Endodermal cell (in vitro differentiated cells): Measurements from ENCODE around the gene BACE1-AS. TPM values are rescaled to one million over a fixed set of nuclear protein-coding genes. Genes with fewer than 3 reads are reported as not detected.

Experiments used
- DNase-seq: peaks from one replicate; pipeline ENCODE4 v3.0.0-alpha.2; 2017
- H3K27ac ChIP-seq: 2 replicates; pipeline ENCODE4 v1.5.1; 2013; ENCODE audit warnings: mild to moderate bottlenecking, low read depth, low read length, moderate library complexity
- H3K27me3 ChIP-seq: 2 replicates; pipeline ENCODE4 v1.6.1; 2013; ENCODE audit warnings: mild to moderate bottlenecking, low read length, moderate library complexity; ENCODE audit not compliant: insufficient read depth, control insufficient read depth, poor library complexity, severe bottlenecking
- H3K36me3 ChIP-seq: 2 replicates; pipeline ENCODE4 v1.7.0; 2013; ENCODE audit warnings: mild to moderate bottlenecking, low read length, moderate library complexity; ENCODE audit not compliant: control insufficient read depth, insufficient read depth
- H3K4me1 ChIP-seq: one replicate; pipeline ENCODE4 v1.7.0; 2013; ENCODE audit warnings: low read length; ENCODE audit not compliant: control insufficient read depth, insufficient read depth
- H3K4me3 ChIP-seq: 2 replicates; pipeline ENCODE4 v1.5.1; 2013; ENCODE audit warnings: mild to moderate bottlenecking, low read length, moderate library complexity
- H3K9ac ChIP-seq: 2 replicates; pipeline ENCODE4 v1.6.1; 2013; ENCODE audit warnings: mild to moderate bottlenecking, low read length, moderate library complexity; ENCODE audit not compliant: poor library complexity, severe bottlenecking; ENCODE audit errors: extremely low read depth
- H3K9me3 ChIP-seq: 2 replicates; pipeline ENCODE4 v1.6.1; 2013; ENCODE audit warnings: mild to moderate bottlenecking, low read length, moderate library complexity; ENCODE audit not compliant: control insufficient read depth
- H3K27ac Mint-ChIP-seq: 2 replicates; pipeline ENCODE4 v1.8.0; 2020; ENCODE audit warnings: mixed read lengths
- H3K27me3 Mint-ChIP-seq: 2 replicates; pipeline ENCODE4 v1.8.0; 2021; ENCODE audit warnings: mild to moderate bottlenecking, mixed read lengths; ENCODE audit not compliant: insufficient read depth
- H3K36me3 Mint-ChIP-seq: 2 replicates; pipeline ENCODE4 v1.8.0; 2020; ENCODE audit warnings: low read depth, mixed read lengths
- H3K4me1 Mint-ChIP-seq: 2 replicates; pipeline ENCODE4 v1.8.0; 2020; ENCODE audit warnings: mixed read lengths
- H3K4me3 Mint-ChIP-seq: 2 replicates; pipeline ENCODE4 v1.8.0; 2020; ENCODE audit warnings: mild to moderate bottlenecking, moderate library complexity, mixed read lengths
- H3K9me3 Mint-ChIP-seq: 2 replicates; pipeline ENCODE4 v1.8.0; 2020; ENCODE audit warnings: mild to moderate bottlenecking, mixed read lengths
- CTCF ChIP-seq: fragments of 200-600 bp; sonication (generic); conservative IDR thresholded peaks from 2 replicates; pipeline ENCODE4 v1.5.0; 2021; ENCODE audit warnings: antibody characterized with exemption, mild to moderate bottlenecking
- WGBS, 2 experiments: methylation state at CpG; one replicate each; pipeline versions ENCODE4 v1.1.5 to v1.1.7; 2013; ENCODE audit warnings: missing lambda C conversion rate in 2 of 2, mixed read lengths in 1 of 2; ENCODE audit not compliant: insufficient coverage in 1 of 2, insufficient read length in 1 of 2; 5-methylcytosine and 5-hydroxymethylcytosine counted together
- total RNA-seq, 2 donors: library from RNA; stranded (reverse); fragmentation: NEBNext Ultra II Directional in 1 of 2; extraction: Animal tissue kit (Norgen Biotek cat#: 25700) in 1 of 2; gene quantifications; 2 replicates in 1 of 2; 3 replicates in 1 of 2; pipeline ENCODE4 v1.2.1, GENCODE V29; 2021

The BACE1-AS gene
- total RNA-seq, 2 donors from 2014 or later: 15.0 to 15.5 TPM

- WGBS, 2 experiments: 90 to 91% methylated on average over 1 to 2 of the region's 2 CpGs
- H3K36me3 ChIP-seq: peaks cover 78% of the 10 kb centered on the region
Observed at GRCh38 chr11:117284053-117284452, 7.1 kb upstream of the BACE1-AS start.

DNA sequence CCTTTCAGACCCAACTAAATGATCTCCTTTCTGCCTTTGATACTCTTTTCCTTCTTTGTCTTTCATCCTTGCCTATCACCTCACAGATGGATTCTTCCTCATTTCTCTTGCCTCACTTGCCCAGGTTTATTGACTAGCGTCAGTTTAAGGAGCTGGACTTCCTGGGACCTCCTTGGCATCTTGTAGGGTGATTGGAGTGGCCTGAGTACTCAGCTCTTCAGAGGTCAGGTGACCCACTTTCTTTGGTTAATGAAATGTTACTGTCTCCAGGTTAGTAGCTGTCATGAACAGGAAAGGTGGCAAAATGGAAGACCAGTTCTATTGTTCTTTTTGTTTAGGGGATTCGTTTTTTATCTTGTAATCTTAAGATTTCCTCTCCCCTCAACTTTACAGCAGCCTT, 4.6 kb upstream of the BACE1-AS start:
- Histone ChIP-seq H3K9ac (no peak overlapping the region), H3K27ac (no peak overlapping the region), H3K4me3 (no peak overlapping the region), H3K4me1 (peaks cover 12% of the 10 kb centered on the region), H3K9me3 (no peaks in the 10 kb centered on the region), H3K36me3 (peaks cover 92% of the 10 kb centered on the region), H3K27me3 (no peaks in the 10 kb centered on the region)
- 100% methylated on average over 1 of the region's 2 CpGs; no CpG with 5 or more reads in 1 of the 2 experiments for WGBS, 2 experiments
- Mint-ChIP-seq H3K27me3 (no peaks in the 10 kb centered on the region), H3K36me3 (peaks cover 73% of the 10 kb centered on the region), H3K9me3 (no peaks in the 10 kb centered on the region), H3K4me3 (no peak overlapping the region), H3K4me1 (peaks cover 25% of the 10 kb centered on the region), H3K27ac (no peak overlapping the region)
- no peak for TF ChIP-seq CTCF
- DNase-seq: peak; percentile 8

More at GRCh38 chr11:117284053-117284452, 7.1 kb upstream of the BACE1-AS start:
- H3K4me1 ChIP-seq: no peaks in the 10 kb centered on the region
- Mint-ChIP-seq H3K27me3 (no peaks in the 10 kb centered on the region), H3K9me3 (no peaks in the 10 kb centered on the region), H3K27ac (no peak overlapping the region), H3K36me3 (peaks cover 72% of the 10 kb centered on the region), H3K4me3 (no peak overlapping the region), H3K4me1 (peaks cover 12% of the 10 kb centered on the region)
- peak; percentile 1 for DNase-seq
- no peak for TF ChIP-seq CTCF
- no peak overlapping the region for H3K4me3 ChIP-seq
- H3K27me3 ChIP-seq: no peaks in the 10 kb centered on the region
- H3K27ac ChIP-seq: no peak overlapping the region
- no peak overlapping the region for H3K9ac ChIP-seq
- H3K9me3 ChIP-seq: no peaks in the 10 kb centered on the region

DNA sequence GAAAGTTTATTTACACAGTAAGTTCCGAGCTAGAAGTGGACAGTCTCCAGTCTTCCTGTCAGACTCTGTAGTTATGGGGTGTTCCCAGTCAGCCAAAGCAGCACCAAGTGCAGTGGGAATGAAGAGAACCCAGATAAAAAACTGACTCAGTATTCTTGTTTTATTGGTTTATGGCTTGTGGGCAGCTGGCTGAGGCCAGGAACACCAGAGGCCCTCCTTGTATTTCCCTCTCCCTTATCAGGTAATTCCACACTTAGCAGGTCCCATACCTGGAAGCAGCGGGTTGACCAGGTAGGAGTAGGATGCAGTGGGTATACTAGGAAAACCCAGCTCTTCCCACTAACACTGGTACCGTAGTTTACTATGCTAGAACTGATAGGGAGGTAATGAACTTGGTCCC, 3.5 kb upstream of the BACE1-AS start:
- H3K27ac Mint-ChIP-seq: no peak overlapping the region
- Histone ChIP-seq H3K4me3 (no peak overlapping the region), H3K9me3 (no peaks in the 10 kb centered on the region), H3K27me3 (no peaks in the 10 kb centered on the region), H3K9ac (no peak overlapping the region), H3K4me1 (peaks cover 12% of the 10 kb centered on the region), H3K36me3 (peaks cover 89% of the 10 kb centered on the region), H3K27ac (no peak overlapping the region)
- 88 to 91% methylated on average over 1 of the region's 3 CpGs for WGBS, 2 experiments
- peaks cover 67% of the 10 kb centered on the region for H3K36me3 Mint-ChIP-seq
- DNase-seq: peak; percentile 8
- H3K4me3 Mint-ChIP-seq: no peak overlapping the region
- peaks cover 25% of the 10 kb centered on the region for H3K4me1 Mint-ChIP-seq
- no peaks in the 10 kb centered on the region for H3K9me3 Mint-ChIP-seq
- no peak for TF ChIP-seq CTCF
- no peaks in the 10 kb centered on the region for H3K27me3 Mint-ChIP-seq
